ENCODE data around the gene NCOA1.

GRCh38 chr2:24489465-24490180, 1.4 kb upstream of the NCOA1 start:
- TF ChIP-seq, protein P1, sequence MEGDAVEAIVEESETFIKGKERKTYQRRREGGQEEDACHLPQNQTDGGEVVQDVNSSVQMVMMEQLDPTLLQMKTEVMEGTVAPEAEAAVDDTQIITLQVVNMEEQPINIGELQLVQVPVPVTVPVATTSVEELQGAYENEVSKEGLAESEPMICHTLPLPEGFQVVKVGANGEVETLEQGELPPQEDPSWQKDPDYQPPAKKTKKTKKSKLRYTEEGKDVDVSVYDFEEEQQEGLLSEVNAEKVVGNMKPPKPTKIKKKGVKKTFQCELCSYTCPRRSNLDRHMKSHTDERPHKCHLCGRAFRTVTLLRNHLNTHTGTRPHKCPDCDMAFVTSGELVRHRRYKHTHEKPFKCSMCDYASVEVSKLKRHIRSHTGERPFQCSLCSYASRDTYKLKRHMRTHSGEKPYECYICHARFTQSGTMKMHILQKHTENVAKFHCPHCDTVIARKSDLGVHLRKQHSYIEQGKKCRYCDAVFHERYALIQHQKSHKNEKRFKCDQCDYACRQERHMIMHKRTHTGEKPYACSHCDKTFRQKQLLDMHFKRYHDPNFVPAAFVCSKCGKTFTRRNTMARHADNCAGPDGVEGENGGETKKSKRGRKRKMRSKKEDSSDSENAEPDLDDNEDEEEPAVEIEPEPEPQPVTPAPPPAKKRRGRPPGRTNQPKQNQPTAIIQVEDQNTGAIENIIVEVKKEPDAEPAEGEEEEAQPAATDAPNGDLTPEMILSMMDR (IDR thresholded peaks at IDR 0.05 in 4 of 5, conservative IDR thresholded peaks at IDR 0.05 in 1 of 5) = no peak
- TF ChIP-seq POLR2A (IDR thresholded peaks at IDR 0.05) = no peak
